K562 (cell line): ENCODE data around the gene SLC26A3. TPM values are rescaled to one million over a fixed set of nuclear protein-coding genes. Genes with fewer than 3 reads are reported as not detected.

ENCODE experiments used
- ATAC-seq: fragments of 200-7000 bp; cut with Tn5 transposase; 3 replicates; pipeline ENCODE4 v1.9.1; 2020; ENCODE audit warnings: moderate library complexity
- BruUV-seq: library from RNA; stranded (reverse); fragments of 400-500 nt; replicated peaks from 2 replicates; lab custom pipeline; 2021; lab: Mats Ljungman, UMichigan
- CTCF ChIA-PET: fragments of 300-600 bp; formaldehyde crosslinking; extraction: SDS; loops from one replicate; lab custom pipeline; 2021; ENCODE audit warnings: low intra/inter-chr PET ratio; lab: Yijun Ruan, JAX
- POLR2A ChIA-PET: fragments of 300-600, 350-650 bp; sonication (Branson Sonifier 250); formaldehyde crosslinking; extraction: SDS; loops from one replicate; lab custom pipeline; 2021; ENCODE audit warnings: antibody characterized with exemption, inconsistent platforms; lab: Yijun Ruan, JAX
- DNase-seq, 4 experiments: peaks; one replicate each; pipeline versions ENCODE4 v3.0.0 to v3.0.0-alpha.2; 2011 to 2018; ENCODE audit warnings: low spot score in 3 of 4, mixed read lengths in 3 of 4; ENCODE audit errors: extremely low read depth in 1 of 4
- FAIRE-seq: peaks from 2 replicates; lab custom pipeline; 2011; peaks lifted over from hg19 to GRCh38; lab: Jason Lieb, UNC
- H2AFZ ChIP-seq: 2 replicates; pipeline ENCODE4 v1.6.0; 2011; ENCODE audit warnings: low read depth, low read length, control low read depth, inconsistent platforms
- H3K27ac ChIP-seq: fragments of 200-600 bp; 3 replicates; pipeline ENCODE4 v1.8.0; 2011; ENCODE audit warnings: low read depth, mild to moderate bottlenecking, control low read depth, inconsistent platforms, low read length, moderate library complexity, mixed read lengths; ENCODE audit errors: extremely low read depth
- H3K27me3 ChIP-seq, 2 experiments: fragments of 300-600 bp in 1 of 2; 2 replicates in 1 of 2; 3 replicates in 1 of 2; pipeline versions ENCODE4 v1.6.0 to v1.8.0; 2011; ENCODE audit warnings: inconsistent platforms in 2 of 2, low read length in 2 of 2, mild to moderate bottlenecking in 1 of 2, mixed read lengths in 1 of 2, moderate library complexity in 1 of 2; ENCODE audit not compliant: control insufficient read depth in 2 of 2, insufficient read depth in 2 of 2
- H3K36me3 ChIP-seq: fragments of 300-600 bp; 3 replicates; pipeline ENCODE4 v1.8.0; 2011; ENCODE audit warnings: mild to moderate bottlenecking, low read length, inconsistent platforms; ENCODE audit not compliant: control insufficient read depth, insufficient read depth
- H3K4me1 ChIP-seq, 2 experiments: fragments of 200-600 bp in 1 of 2; replicated peaks in 1 of 2; 2 replicates in 1 of 2; 3 replicates in 1 of 2; pipeline versions ENCODE4 v1.5.1 to v1.8.0; 2011; ENCODE audit warnings: inconsistent platforms in 2 of 2, low read length in 2 of 2, mild to moderate bottlenecking in 1 of 2, mixed read lengths in 1 of 2, moderate library complexity in 1 of 2; ENCODE audit not compliant: control insufficient read depth in 2 of 2, insufficient read depth in 2 of 2
- H3K4me2 ChIP-seq: 2 replicates; pipeline ENCODE4 v1.6.1; 2011; ENCODE audit warnings: low read length, control low read depth, inconsistent platforms, mixed read lengths; ENCODE audit not compliant: insufficient read depth
- H3K4me3 ChIP-seq: fragments of 200-600 bp; sonication (generic), shearing (Covaris generic); 2 replicates; pipeline ENCODE4 v1.5.1; 2016; ENCODE audit warnings: control low read depth, inconsistent platforms
- H3K79me2 ChIP-seq: fragments of 200-600 bp; 3 replicates; pipeline ENCODE4 v1.8.0; 2011; ENCODE audit warnings: low read length, inconsistent platforms; ENCODE audit not compliant: control insufficient read depth, insufficient read depth
- H3K9ac ChIP-seq, 2 experiments: 2 replicates each; pipeline versions ENCODE4 v1.6.0 to v1.6.1; 2011; ENCODE audit warnings: low read depth in 2 of 2, low read length in 2 of 2, control low read depth in 1 of 2, inconsistent platforms in 1 of 2, mild to moderate bottlenecking in 1 of 2, mixed read lengths in 1 of 2; ENCODE audit not compliant: insufficient read depth in 1 of 2
- H3K9me1 ChIP-seq: one replicate; pipeline ENCODE4 v1.6.0; 2011; ENCODE audit warnings: inconsistent platforms, mild to moderate bottlenecking, low read length, moderate library complexity; ENCODE audit not compliant: control insufficient read depth, insufficient read depth
- H3K9me3 ChIP-seq: replicated peaks from 2 replicates; pipeline ENCODE4 v1.5.1; 2011; ENCODE audit warnings: low read depth, low read length, inconsistent platforms; ENCODE audit not compliant: control insufficient read depth, insufficient read depth
- H4K20me1 ChIP-seq: replicated peaks from 2 replicates; pipeline ENCODE4 v1.6.1; 2011; ENCODE audit warnings: low read length, inconsistent platforms, mixed read lengths; ENCODE audit not compliant: control insufficient read depth, insufficient read depth
- CEBPG ChIP-seq, 3 experiments: fragments of 200-800 bp in 1 of 3; sonication (Bioruptor generic) in 1 of 3; sonication (generic) in 1 of 3; formaldehyde crosslinking in 1 of 3; IDR thresholded peaks in 2 of 3; conservative IDR thresholded peaks in 1 of 3; 2 replicates each; pipeline versions ENCODE4 v1.6.1 to v1.8.0; 2016 to 2022; ENCODE audit warnings: missing compliant biosample characterization in 2 of 3, missing genetic modification characterization in 2 of 3, mild to moderate bottlenecking in 1 of 3, missing genetic modification reagents in 1 of 3
- DDX20 ChIP-seq: fragments of 450-650 bp; IDR thresholded peaks from 2 replicates; pipeline ENCODE4 v1.6.1; 2016; ENCODE audit warnings: missing genetic modification characterization, low read depth, mild to moderate bottlenecking, missing compliant biosample characterization, moderate library complexity
- FIP1L1 ChIP-seq: fragments of 200-400 bp; formaldehyde crosslinking; IDR thresholded peaks from 2 replicates; pipeline ENCODE4 v1.6.1; 2018; ENCODE audit warnings: mild to moderate bottlenecking, low read depth, low read length; ENCODE audit not compliant: poor library complexity, severe bottlenecking
- LCOR ChIP-seq: sonication (generic); formaldehyde crosslinking; IDR thresholded peaks from 2 replicates; pipeline ENCODE4 v1.8.0; 2022; ENCODE audit warnings: mild to moderate bottlenecking, missing genetic modification reagents
- NR2C1 ChIP-seq, 2 experiments: fragments of 450-650 bp; IDR thresholded peaks; 2 replicates each; pipeline ENCODE4 v1.6.1; 2017; ENCODE audit warnings: mild to moderate bottlenecking in 2 of 2, antibody characterized with exemption in 1 of 2, inconsistent platforms in 1 of 2, missing compliant biosample characterization in 1 of 2, missing genetic modification characterization in 1 of 2
- SNRNP70 ChIP-seq: fragments of 200-400 bp; formaldehyde crosslinking; optimal IDR thresholded peaks from 2 replicates; pipeline ENCODE3; 2017; ENCODE audit warnings: low read depth, low read length
- TAF15 ChIP-seq: fragments of 200-400 bp; formaldehyde crosslinking; IDR thresholded peaks from 2 replicates; pipeline ENCODE4 v1.6.1; 2017; ENCODE audit warnings: mild to moderate bottlenecking, low read depth, low read length, moderate library complexity
- YY1 ChIP-seq, 3 experiments: IDR thresholded peaks; 2 replicates each; pipeline ENCODE4 v1.6.1; 2011; ENCODE audit warnings: low read length in 2 of 3, mild to moderate bottlenecking in 2 of 3, moderate library complexity in 2 of 3, borderline replicate concordance in 1 of 3, control low read depth in 1 of 3, low read depth in 1 of 3; ENCODE audit not compliant: insufficient read depth in 3 of 3, insufficient replicate concordance in 2 of 3, control insufficient read depth in 1 of 3, insufficient read length in 1 of 3; ENCODE audit errors: extremely low read depth in 1 of 3
- WGBS: fragments of 100-300 bp; shearing (Covaris generic); methylation state at CpG from one replicate; pipeline ENCODE4 v1.1.6; 2016; ENCODE audit warnings: low coverage, mixed read lengths; ENCODE audit not compliant: insufficient coverage; ENCODE audit errors: missing lambda C conversion rate; 5-methylcytosine and 5-hydroxymethylcytosine counted together
- in situ Hi-C: fragments of 300-500 bp; cut with MboI; formaldehyde crosslinking; loops from 4 replicates; pipeline ENCODE4 v1.15.0; 2018; ENCODE audit warnings: inconsistent platforms, mixed read lengths
- intact Hi-C: fragments of 100-400 bp; cut with micrococcal nuclease; formaldehyde crosslinking; loops from 2 replicates; pipeline ENCODE4 v1.14.2; 2022
- polyA plus RNA-seq, 8 experiments: library from polyadenylated mRNA; depleted of rRNA in 4 of 8; stranded (reverse) in 5 of 8; unstranded in 3 of 8; fragments of >200 nt; fragmentation: Nextera tagmentation in 2 of 8; fragmentation: Illumina TruSeq in 1 of 8; extraction: Ambion mirVana in 2 of 8; extraction: Trizol in 1 of 8; gene quantifications; 2 replicates each; pipeline versions ENCODE4 v1.2.1 to v1.2.3, GENCODE V29; 2011 to 2014; ENCODE audit warnings: inconsistent platforms in 1 of 8, missing spikeins in 1 of 8
- total RNA-seq, 7 experiments: library from RNA; depleted of rRNA in 6 of 7; stranded (reverse); fragments of >200 nt in 6 of 7; fragmentation: Illumina TruSeq in 2 of 7; extraction: Trizol in 2 of 7; gene quantifications; 2 replicates each; pipeline versions ENCODE4 v1.2.1 to v1.2.3, GENCODE V29; 2011 to 2021; ENCODE audit warnings: low replicate concordance in 1 of 7
- TF ChIP-seq, protein P1 (sequence below): fragments of 250-450 bp; sonication (Bioruptor Pico); IDR thresholded peaks from 2 replicates; pipeline ENCODE4 v1.9.0; 2021; ENCODE audit warnings: mild to moderate bottlenecking, inconsistent platforms
- TF ChIP-seq, protein P2 (sequence below): sonication (generic); formaldehyde crosslinking; IDR thresholded peaks from 2 replicates; pipeline ENCODE4 v1.8.0; 2022; ENCODE audit warnings: mild to moderate bottlenecking, missing genetic modification reagents

The SLC26A3 gene
- total and polyA plus RNA-seq, 9 of the 15 experiments (the other 6 are each of a cell fraction or from before 2014, with no cell fraction given): 0.86 TPM; not detected in 8

DNA sequence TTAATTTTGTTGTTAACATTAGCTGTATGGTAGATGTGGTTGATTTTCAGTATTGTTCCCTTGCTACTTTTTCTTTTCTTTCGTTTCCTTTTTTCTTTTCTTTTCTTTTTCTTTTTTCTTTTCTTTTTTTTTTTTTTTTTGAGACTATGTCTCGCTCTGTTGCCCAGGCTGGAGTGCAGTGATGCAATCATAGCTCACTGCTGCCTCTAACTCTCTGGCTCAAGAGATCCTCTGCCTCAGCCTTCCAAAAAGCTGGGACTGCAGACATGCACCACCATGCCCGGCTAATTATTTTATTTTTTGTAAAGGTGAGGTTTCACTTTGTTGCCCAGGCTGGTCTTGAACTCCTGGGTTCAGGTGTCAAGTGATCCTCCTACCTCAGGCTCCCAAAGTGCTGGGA, 14.4 kb downstream of the SLC26A3 start (continued):
- TF ChIP-seq, protein P1, sequence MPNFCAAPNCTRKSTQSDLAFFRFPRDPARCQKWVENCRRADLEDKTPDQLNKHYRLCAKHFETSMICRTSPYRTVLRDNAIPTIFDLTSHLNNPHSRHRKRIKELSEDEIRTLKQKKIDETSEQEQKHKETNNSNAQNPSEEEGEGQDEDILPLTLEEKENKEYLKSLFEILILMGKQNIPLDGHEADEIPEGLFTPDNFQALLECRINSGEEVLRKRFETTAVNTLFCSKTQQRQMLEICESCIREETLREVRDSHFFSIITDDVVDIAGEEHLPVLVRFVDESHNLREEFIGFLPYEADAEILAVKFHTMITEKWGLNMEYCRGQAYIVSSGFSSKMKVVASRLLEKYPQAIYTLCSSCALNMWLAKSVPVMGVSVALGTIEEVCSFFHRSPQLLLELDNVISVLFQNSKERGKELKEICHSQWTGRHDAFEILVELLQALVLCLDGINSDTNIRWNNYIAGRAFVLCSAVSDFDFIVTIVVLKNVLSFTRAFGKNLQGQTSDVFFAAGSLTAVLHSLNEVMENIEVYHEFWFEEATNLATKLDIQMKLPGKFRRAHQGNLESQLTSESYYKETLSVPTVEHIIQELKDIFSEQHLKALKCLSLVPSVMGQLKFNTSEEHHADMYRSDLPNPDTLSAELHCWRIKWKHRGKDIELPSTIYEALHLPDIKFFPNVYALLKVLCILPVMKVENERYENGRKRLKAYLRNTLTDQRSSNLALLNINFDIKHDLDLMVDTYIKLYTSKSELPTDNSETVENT (CRISPR knock-in tag): no peak
- TF ChIP-seq CEBPG (CRISPR knock-in tag; IDR thresholded peaks at IDR 0.05) (peak; percentile 50; the same call in 1 of the 2 replicates), CEBPG (tag; conservative IDR thresholded peaks at IDR 0.05 in 1 of 2, IDR thresholded peaks at IDR 0.05 in 1 of 2) (peak; percentile 74 to 84)

DNA sequence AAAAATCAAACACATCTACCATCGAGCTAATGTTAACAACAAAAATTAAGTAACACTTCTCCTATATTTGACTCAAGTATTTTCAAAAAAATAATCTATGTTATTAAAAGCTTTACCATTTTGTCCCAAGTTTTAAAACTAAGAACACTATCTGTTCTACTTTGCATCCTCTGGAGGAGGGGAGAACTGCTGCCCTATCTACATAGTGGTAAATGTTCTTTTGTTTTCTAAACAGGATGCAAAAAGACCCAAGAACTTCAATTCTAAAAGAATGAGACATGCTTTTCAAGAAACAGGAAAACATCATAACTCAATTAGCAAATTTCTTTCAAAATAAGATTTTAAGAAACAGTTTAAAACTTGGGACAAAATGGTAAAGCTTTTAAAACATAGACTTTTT, 14.8 kb downstream of the SLC26A3 start:
- BruUV-seq: no TSS peak
- POLR2A ChIA-PET: interaction anchor here (0.7 to 1.9 kb wide), 8 partner anchors 10 to 97 kb away, joined by 3 to 6 read pairs (median 3); partner anchors contain the start of gene CBLL1

More for the DNA sequence above, 14.8 kb downstream of the SLC26A3 start:
- CTCF ChIA-PET: no interaction called here
- Histone ChIP-seq H4K20me1 (no peaks in the 10 kb centered on the region), H3K4me1 (no peaks in the 10 kb centered on the region), H3K9me3 (no peaks in the 10 kb centered on the region), H3K79me2 (no peaks in the 10 kb centered on the region), H3K9ac (no peak overlapping the region), H3K27me3 (peaks cover 35 to 41% of the 10 kb centered on the region in 2 experiments), H3K27ac (no peak overlapping the region), H3K4me2 (no peak overlapping the region), H3K9me1 (no peaks in the 10 kb centered on the region), H3K36me3 (no peaks in the 10 kb centered on the region), H2AFZ (no peak overlapping the region), H3K4me3 (no peak overlapping the region)
- FAIRE-seq (no peak), DNase-seq (no peak), ATAC-seq (no peak)
- in situ Hi-C loops: no loop called here
- 0% methylated on average over 1 of the region's 1 CpG for WGBS
- no peak for TF ChIP-seq DDX20 (tag)
- no peak for TF ChIP-seq NR2C1 (IDR thresholded peaks at IDR 0.05)
- TF ChIP-seq NR2C1 (tag; IDR thresholded peaks at IDR 0.05): no peak
- TF ChIP-seq TAF15: no peak
- no peak for TF ChIP-seq FIP1L1
- no peak for TF ChIP-seq SNRNP70
- TF ChIP-seq LCOR (CRISPR knock-in tag): no peak
- TF ChIP-seq, protein P2, sequence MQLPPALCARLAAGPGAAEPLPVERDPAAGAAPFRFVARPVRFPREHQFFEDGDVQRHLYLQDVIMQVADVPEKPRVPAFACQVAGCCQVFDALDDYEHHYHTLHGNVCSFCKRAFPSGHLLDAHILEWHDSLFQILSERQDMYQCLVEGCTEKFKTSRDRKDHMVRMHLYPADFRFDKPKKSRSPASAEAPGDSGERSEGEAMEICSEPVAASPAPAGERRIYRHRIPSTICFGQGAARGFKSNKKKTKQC (CRISPR knock-in tag): no peak
- TF ChIP-seq YY1 (IDR thresholded peaks at IDR 0.05; ENCODE audit: borderline replicate concordance in 1 of 3, control insufficient read depth in 1 of 3, extremely low read depth in 1 of 3, insufficient read depth in 3 of 3, insufficient read length in 1 of 3, insufficient replicate concordance in 2 of 3, low read depth in 1 of 3, low read length in 2 of 3): no peak
- intact Hi-C loops: no loop called here
